ENCODE results near the gene FANCG. TPM values are rescaled to one million over a fixed set of nuclear protein-coding genes. Genes with fewer than 3 reads are reported as not detected.

FANCG gene
- total and polyA plus RNA-seq, 2 of the 8 experiments (the other 6 are each of a cell fraction or from before 2014, with no cell fraction given), result 66.6 to 87.1 TPM

- no peak for TF ChIP-seq POLR2AphosphoS5 (IDR thresholded peaks at IDR 0.05; ENCODE audit: low read depth, low read length)
Observed at GRCh38 chr9:35033101-35033500, 46.6 kb downstream of the FANCG start (continued).

Measured in H1 (cell line).